ENCODE measurements around the gene FFAR2. TPM values are rescaled to one million over a fixed set of nuclear protein-coding genes. Genes with fewer than 3 reads are reported as not detected.

The FFAR2 gene
- total RNA-seq, 1 experiment from 2014 or later = not detected

DNA sequence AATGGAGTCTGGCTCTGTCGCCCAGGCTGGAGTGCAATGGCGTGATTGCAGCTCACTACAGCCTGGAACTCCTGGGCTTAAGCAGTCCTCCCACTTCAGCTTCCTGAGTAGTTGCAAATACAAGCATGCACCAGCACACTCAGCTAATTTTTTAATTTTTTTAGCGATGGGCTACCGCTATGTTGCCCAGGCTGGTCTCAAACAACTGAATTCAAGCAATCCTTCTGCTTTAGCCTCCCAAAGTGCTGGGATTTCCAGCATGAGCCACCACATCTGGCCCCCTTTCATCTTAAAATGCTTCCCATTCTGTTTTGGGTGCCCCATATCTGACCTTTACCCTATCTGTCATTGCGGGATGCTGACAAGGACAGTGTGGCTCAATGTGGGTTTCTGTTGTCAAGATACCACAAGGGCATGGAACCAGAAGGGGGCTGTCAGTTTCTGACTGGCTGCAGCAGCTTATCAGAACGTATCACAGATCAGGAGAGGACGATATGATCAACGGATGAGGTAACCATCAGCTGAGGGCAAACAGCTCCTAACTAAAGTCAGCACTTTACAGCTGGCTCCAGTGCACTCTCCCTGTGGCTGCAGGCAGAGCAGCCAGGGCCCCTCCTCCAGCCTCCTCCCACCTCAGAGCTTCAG lies 44.8 kb upstream of the FFAR2 start:
- no peak overlapping the region for H3K27ac Mint-ChIP-seq (ENCODE audit: unreplicated experiment)
- H3K4me3 ChIP-seq (ENCODE audit: low read depth, low read length) = no peak overlapping the region
- no TSS peak for BruUV-seq (replicated peaks)
- H3K4me1 Mint-ChIP-seq (ENCODE audit: low read depth, unreplicated experiment) = peaks cover 13% of the 10 kb centered on the region
- H3K4me1 ChIP-seq = peaks cover 13% of the 10 kb centered on the region
- H3K36me3 ChIP-seq (ENCODE audit: control insufficient read depth, insufficient read depth, low read length) = no peaks in the 10 kb centered on the region
- no peak for DNase-seq
- no peaks in the 10 kb centered on the region for H3K9me3 ChIP-seq
- peaks cover 9% of the 10 kb centered on the region for H3K36me3 Mint-ChIP-seq (ENCODE audit: insufficient read depth, unreplicated experiment)
- ChIA-PET POLR2A (no interaction called here), CTCF (interaction anchor here (0.6 kb wide), 1 partner anchor 1008 kb away, joined by 3 read pairs; no protein-coding TSS in a partner anchor)
- no peaks in the 10 kb centered on the region for H3K27me3 ChIP-seq (replicated peaks; ENCODE audit: control insufficient read depth, insufficient read depth, low read length)
- no peak overlapping the region for H3K4me3 Mint-ChIP-seq (ENCODE audit: unreplicated experiment)
- H3K9me3 Mint-ChIP-seq (ENCODE audit: unreplicated experiment) = peaks cover 22% of the 10 kb centered on the region
- no peaks in the 10 kb centered on the region for H3K27me3 Mint-ChIP-seq (ENCODE audit: insufficient read depth, unreplicated experiment)
- TF ChIP-seq, protein P1, sequence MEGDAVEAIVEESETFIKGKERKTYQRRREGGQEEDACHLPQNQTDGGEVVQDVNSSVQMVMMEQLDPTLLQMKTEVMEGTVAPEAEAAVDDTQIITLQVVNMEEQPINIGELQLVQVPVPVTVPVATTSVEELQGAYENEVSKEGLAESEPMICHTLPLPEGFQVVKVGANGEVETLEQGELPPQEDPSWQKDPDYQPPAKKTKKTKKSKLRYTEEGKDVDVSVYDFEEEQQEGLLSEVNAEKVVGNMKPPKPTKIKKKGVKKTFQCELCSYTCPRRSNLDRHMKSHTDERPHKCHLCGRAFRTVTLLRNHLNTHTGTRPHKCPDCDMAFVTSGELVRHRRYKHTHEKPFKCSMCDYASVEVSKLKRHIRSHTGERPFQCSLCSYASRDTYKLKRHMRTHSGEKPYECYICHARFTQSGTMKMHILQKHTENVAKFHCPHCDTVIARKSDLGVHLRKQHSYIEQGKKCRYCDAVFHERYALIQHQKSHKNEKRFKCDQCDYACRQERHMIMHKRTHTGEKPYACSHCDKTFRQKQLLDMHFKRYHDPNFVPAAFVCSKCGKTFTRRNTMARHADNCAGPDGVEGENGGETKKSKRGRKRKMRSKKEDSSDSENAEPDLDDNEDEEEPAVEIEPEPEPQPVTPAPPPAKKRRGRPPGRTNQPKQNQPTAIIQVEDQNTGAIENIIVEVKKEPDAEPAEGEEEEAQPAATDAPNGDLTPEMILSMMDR (IDR thresholded peaks at IDR 0.05; ENCODE audit: insufficient read depth in 1 of 2, low read depth in 1 of 2, low read length in 1 of 2, severe bottlenecking in 1 of 2, unreplicated experiment in 1 of 2) = no peak
- intact Hi-C loops (cut with micrococcal nuclease; ENCODE audit: unreplicated experiment) = no loop called here

DNA sequence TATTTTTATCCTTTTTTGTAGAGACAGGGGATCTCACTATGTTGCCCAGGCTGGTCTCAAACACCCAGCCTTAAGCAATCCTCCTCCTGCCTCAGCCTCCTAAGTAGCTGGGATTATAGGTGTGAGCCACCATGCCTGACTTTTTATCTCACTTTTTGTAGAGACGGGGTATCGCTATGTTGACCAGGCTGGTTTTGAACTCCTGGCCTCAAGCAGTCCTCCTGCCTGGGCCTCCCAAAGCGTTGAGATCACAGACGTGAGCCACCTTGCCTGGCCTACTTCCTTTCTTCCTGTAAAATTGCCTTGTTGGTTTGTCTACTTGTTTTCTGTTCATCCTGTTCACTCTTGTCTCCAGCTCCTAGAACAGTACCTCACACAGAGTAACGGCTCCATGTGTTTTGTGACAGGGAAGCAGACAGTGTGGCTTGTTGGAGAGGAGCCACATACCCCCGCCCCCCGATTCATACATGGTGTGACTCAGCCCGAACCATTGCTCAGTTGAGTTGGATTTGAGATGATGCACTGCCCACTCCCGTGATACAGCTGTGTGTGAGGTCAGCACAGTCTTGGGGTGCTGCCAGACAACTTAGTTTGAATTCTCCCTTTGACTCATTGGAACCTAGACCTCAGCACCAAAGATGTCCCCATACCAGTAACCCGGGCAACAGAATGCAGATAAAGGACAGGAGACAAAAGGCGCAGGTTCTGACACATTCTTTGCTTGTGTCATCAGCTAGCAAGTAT lies 43.0 kb upstream of the FFAR2 start:
- Mint-ChIP-seq H3K27me3 (ENCODE audit: insufficient read depth, unreplicated experiment) (no peaks in the 10 kb centered on the region), H3K27ac (ENCODE audit: unreplicated experiment) (peak overlapping the region; percentile 95), H3K4me3 (ENCODE audit: unreplicated experiment) (no peak overlapping the region), H3K4me1 (ENCODE audit: low read depth, unreplicated experiment) (peaks cover 19% of the 10 kb centered on the region), H3K36me3 (ENCODE audit: insufficient read depth, unreplicated experiment) (peaks cover 9% of the 10 kb centered on the region), H3K9me3 (ENCODE audit: unreplicated experiment) (peaks cover 22% of the 10 kb centered on the region)
- CTCF ChIA-PET = interaction anchor here (0.9 kb wide), 1 partner anchor 22 kb away, joined by 3 read pairs; no protein-coding TSS in a partner anchor
- H3K4me1 ChIP-seq = peaks cover 13% of the 10 kb centered on the region
- POLR2A ChIA-PET = no interaction called here
- no peaks in the 10 kb centered on the region for H3K27me3 ChIP-seq (replicated peaks; ENCODE audit: control insufficient read depth, insufficient read depth, low read length)
- peak; percentile 57 to 73 for DNase-seq
- no peaks in the 10 kb centered on the region for H3K9me3 ChIP-seq
- no TSS peak for BruUV-seq (replicated peaks)
- TF ChIP-seq, protein P1 (IDR thresholded peaks at IDR 0.05; ENCODE audit: insufficient read depth in 1 of 2, low read depth in 1 of 2, low read length in 1 of 2, severe bottlenecking in 1 of 2, unreplicated experiment in 1 of 2) = no peak
- H3K4me3 ChIP-seq (ENCODE audit: low read depth, low read length) = no peak overlapping the region
- intact Hi-C loops (cut with micrococcal nuclease; ENCODE audit: unreplicated experiment) = no loop called here
- H3K36me3 ChIP-seq (ENCODE audit: control insufficient read depth, insufficient read depth, low read length) = no peaks in the 10 kb centered on the region

DNA sequence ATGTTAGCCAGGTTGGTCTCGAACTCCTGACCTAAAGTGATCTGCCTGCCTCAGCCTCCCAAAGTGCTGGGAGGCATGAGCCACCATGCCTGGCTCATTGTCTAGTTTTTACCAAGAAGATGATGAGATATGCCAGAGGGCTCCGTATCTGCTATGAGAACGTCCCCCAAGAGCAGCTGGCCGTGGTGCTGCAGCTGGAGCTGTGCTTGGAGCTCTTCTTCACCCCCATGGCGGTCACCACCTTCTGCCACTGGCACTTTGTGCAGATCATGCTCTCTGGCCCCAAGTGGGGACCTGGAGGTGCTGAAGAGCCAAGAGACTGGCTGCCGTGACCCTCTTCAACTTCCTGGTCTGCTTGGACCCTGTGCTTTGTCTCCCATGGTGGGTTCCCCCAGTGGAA lies 40.4 kb upstream of the FFAR2 start:
- Mint-ChIP-seq H3K27ac (ENCODE audit: unreplicated experiment) (no peak overlapping the region), H3K9me3 (ENCODE audit: unreplicated experiment) (peaks cover 32% of the 10 kb centered on the region), H3K4me3 (ENCODE audit: unreplicated experiment) (no peak overlapping the region), H3K36me3 (ENCODE audit: insufficient read depth, unreplicated experiment) (peaks cover 9% of the 10 kb centered on the region), H3K4me1 (ENCODE audit: low read depth, unreplicated experiment) (peaks cover 19% of the 10 kb centered on the region), H3K27me3 (ENCODE audit: insufficient read depth, unreplicated experiment) (no peaks in the 10 kb centered on the region)
- no TSS peak for BruUV-seq (replicated peaks)
- Histone ChIP-seq H3K9me3 (no peaks in the 10 kb centered on the region; the same call in 1 of the 2 replicates), H3K4me1 (peaks cover 13% of the 10 kb centered on the region), H3K36me3 (ENCODE audit: control insufficient read depth, insufficient read depth, low read length) (no peaks in the 10 kb centered on the region), H3K4me3 (ENCODE audit: low read depth, low read length) (no peak overlapping the region), H3K27me3 (replicated peaks; ENCODE audit: control insufficient read depth, insufficient read depth, low read length) (no peaks in the 10 kb centered on the region)
- CTCF ChIA-PET = no interaction called here
- TF ChIP-seq, protein P1 (IDR thresholded peaks at IDR 0.05; ENCODE audit: insufficient read depth in 1 of 2, low read depth in 1 of 2, low read length in 1 of 2, severe bottlenecking in 1 of 2, unreplicated experiment in 1 of 2) = no peak
- POLR2A ChIA-PET = no interaction called here
- intact Hi-C loops (cut with micrococcal nuclease; ENCODE audit: unreplicated experiment) = no loop called here
- no peak for DNase-seq

Measured in Caco-2 (cell line).